ENCODE results near the gene C2orf76.
A peak's percentile ranks its signal among the peaks of the same experiment; 100 is the strongest.

Gene C2orf76

DNA sequence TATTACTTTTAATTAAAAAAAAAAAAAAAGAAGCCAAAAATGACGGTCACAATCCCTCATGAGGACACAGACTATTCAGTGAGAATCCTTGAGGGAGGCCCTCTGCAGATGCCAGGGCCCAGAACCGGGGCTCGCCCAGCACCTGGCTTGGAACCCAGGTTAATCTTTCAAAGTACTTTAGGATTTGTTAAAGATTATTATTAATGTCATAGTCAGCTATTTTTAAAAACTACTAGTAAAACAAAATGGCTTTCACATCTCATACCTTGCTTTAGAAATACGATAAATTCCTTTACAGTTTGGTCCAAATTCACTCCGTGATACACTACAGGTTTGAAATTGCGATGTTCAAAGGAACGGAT lies 27.1 kb downstream of the C2orf76 start:
- POLR2A ChIA-PET: interaction anchor here (0.6 to 1.1 kb wide), 2 partner anchors 11 to 27 kb away, joined by 3 to 4 read pairs; partner anchors contain the start of genes C2orf76 and DBI

DNA sequence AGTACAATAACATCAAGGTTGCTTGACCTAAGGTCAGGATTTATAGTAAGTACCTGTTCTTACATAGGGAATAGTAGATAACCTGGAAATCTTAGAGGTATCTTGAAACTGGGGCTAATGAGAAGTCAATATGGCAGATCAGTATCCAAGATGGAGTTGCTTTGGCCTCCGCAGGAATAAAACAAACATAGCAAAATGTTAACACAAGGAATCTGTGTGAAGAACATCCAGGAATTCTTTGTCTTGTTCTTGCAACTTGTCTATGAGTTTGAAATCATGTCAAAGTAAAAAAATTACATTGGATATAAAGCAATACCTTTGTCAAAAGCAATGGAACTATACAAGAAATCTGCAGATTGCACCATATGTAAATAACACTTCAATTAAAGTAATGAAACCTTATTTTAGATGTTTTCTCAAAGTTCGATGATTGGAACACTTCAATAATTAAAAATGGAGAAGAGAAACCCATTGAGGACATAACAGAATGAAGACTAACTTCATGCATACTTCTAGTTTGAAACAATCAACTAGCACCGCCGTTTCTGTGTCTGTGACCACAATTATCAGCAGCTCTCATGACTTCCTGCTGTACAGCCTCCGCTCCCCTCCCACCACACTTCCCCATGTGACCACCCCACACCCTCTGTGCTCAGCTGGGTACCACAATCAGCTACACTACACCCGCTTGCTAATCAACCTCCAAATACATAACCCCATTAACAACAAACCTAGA lies 27.6 kb downstream of the C2orf76 start:
- DNase-seq (ENCODE audit: extremely low spot score): peak; percentile 73
- TF ChIP-seq, protein P1, sequence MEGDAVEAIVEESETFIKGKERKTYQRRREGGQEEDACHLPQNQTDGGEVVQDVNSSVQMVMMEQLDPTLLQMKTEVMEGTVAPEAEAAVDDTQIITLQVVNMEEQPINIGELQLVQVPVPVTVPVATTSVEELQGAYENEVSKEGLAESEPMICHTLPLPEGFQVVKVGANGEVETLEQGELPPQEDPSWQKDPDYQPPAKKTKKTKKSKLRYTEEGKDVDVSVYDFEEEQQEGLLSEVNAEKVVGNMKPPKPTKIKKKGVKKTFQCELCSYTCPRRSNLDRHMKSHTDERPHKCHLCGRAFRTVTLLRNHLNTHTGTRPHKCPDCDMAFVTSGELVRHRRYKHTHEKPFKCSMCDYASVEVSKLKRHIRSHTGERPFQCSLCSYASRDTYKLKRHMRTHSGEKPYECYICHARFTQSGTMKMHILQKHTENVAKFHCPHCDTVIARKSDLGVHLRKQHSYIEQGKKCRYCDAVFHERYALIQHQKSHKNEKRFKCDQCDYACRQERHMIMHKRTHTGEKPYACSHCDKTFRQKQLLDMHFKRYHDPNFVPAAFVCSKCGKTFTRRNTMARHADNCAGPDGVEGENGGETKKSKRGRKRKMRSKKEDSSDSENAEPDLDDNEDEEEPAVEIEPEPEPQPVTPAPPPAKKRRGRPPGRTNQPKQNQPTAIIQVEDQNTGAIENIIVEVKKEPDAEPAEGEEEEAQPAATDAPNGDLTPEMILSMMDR (IDR thresholded peaks at IDR 0.05; ENCODE audit: control extremely low read depth, extremely low read depth, low read depth, missing control alignments): no peak
- ChIA-PET CTCF (interaction anchor here (0.8 to 1.2 kb wide), 4 partner anchors 10 to 48 kb away, joined by 3 to 7 read pairs (median 4); partner anchors contain the start of gene DBI), POLR2A (interaction anchor here (0.6 to 1.1 kb wide), 2 partner anchors 11 to 28 kb away, joined by 3 to 4 read pairs; partner anchors contain the start of genes C2orf76 and DBI)

More for the DNA sequence above, 27.1 kb downstream of the C2orf76 start:
- DNase-seq (ENCODE audit: extremely low spot score): no peak
- CTCF ChIA-PET: interaction anchor here (0.8 to 1.3 kb wide), 5 partner anchors 10 to 49 kb away, joined by 3 to 7 read pairs (median 3); partner anchors contain the start of gene DBI
- TF ChIP-seq, protein P1 (IDR thresholded peaks at IDR 0.05; ENCODE audit: control extremely low read depth, extremely low read depth, low read depth, missing control alignments): no peak

DNA sequence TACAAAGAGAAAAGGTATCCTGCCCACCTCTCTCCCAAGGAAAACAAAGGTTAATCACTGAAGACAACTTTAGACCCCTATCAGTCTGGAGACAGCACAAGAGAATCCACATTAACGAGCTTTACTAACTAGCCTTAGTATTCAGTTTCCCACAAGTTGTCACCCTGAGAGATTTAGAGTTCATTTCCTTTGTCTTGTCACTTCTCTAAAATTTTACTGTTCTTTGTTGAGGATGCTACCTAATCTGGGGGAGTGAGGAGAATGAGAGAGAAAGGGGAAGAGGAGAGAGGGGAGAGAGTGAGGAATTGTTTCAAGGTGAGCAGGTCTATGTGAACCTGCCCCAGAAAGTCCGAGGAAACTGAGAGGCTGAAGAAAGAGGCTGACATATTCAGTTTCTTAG lies 28.4 kb downstream of the C2orf76 start:
- CTCF ChIA-PET: interaction anchor here (0.8 to 1.0 kb wide), 2 partner anchors 11 to 457 kb away, joined by 3 to 4 read pairs; no protein-coding TSS in a partner anchor
- TF ChIP-seq, protein P1 (IDR thresholded peaks at IDR 0.05; ENCODE audit: control extremely low read depth, extremely low read depth, low read depth, missing control alignments): no peak
- DNase-seq (ENCODE audit: extremely low spot score): no peak
- POLR2A ChIA-PET: no interaction called here

DNA sequence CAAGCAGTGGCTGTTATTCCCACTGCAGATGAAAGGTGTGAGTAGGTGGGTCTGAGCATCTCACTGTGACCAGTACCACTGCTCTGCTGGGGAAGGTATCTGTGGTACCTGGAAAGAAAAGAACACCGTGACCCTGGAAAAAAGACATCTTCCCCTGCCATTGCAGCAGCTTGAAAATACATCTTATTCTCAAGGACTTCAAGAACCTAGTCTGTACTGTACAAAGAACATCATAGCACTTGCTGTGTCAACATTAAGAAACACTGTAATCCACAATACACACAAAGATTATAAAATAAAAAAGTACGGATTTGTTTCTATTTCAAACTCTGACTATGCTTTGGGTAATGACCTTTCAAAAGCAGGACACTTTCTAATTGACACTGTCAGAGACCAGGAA lies 28.9 kb downstream of the C2orf76 start:
- ChIA-PET CTCF (interaction anchor here (0.8 to 1.0 kb wide), 2 partner anchors 12 to 456 kb away, joined by 3 to 4 read pairs; no protein-coding TSS in a partner anchor), POLR2A (no interaction called here)
- TF ChIP-seq, protein P1 (IDR thresholded peaks at IDR 0.05; ENCODE audit: control extremely low read depth, extremely low read depth, low read depth, missing control alignments): no peak
- DNase-seq (ENCODE audit: extremely low spot score): no peak

DNA sequence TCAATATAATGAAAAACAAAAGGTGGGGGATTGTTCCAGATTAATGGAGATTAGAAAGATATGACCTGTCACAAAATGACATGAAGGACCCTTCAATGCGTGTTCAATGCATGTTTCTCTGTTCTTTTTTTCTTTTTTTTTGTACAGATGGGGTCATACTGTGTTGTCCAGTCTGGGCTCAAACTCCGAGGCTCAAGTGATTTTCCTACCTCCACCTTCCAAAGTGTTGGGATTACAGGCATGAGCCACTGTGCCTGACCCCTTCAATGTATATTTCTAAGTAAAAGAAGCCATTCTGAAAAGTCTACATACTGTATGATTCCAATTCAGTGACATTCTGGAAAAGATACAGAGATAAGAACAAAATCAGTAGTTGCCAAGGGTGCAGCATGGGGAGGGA lies 32.8 kb downstream of the C2orf76 start:
- ChIA-PET POLR2A (no interaction called here), CTCF (no interaction called here)
- DNase-seq (ENCODE audit: extremely low spot score): no peak
- TF ChIP-seq, protein P1 (IDR thresholded peaks at IDR 0.05; ENCODE audit: control extremely low read depth, extremely low read depth, low read depth, missing control alignments): no peak

DNA sequence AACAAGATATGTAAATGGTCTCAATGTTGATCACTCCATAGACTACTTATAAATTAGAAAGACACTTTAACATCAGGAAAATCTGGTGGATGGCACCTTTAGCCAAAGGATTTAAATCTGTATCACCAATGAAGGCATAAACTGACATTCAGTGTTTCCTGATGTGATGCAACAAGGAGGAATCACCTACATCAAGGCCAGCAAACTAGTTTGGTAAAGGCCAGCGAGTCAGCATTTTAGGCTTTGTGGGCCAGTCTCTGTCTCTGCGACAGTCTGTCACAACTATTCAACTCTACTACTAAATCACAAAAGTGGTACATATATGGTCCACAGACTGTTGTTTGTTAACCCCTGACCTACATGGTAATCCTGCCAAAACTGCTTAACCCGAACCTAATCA lies 33.3 kb downstream of the C2orf76 start:
- POLR2A ChIA-PET: no interaction called here
- CTCF ChIA-PET: no interaction called here
- TF ChIP-seq, protein P1 (IDR thresholded peaks at IDR 0.05; ENCODE audit: control extremely low read depth, extremely low read depth, low read depth, missing control alignments): no peak
- DNase-seq (ENCODE audit: extremely low spot score): no peak

Measured in GM10248 (cell line).